H9 (cell line): ENCODE data around the gene TMOD1. TPM values are rescaled to one million over a fixed set of nuclear protein-coding genes. Genes with fewer than 3 reads are reported as not detected.

Experiments
- DNase-seq: peaks from one replicate; pipeline ENCODE4 v3.0.0-alpha.2; 2017
- H2AFZ ChIP-seq: one replicate; pipeline ENCODE4 v1.6.1; 2013; ENCODE audit warnings: mild to moderate bottlenecking, low read length, control low read depth, moderate library complexity
- H2AK5ac ChIP-seq: 2 replicates; pipeline ENCODE4 v1.6.1; 2013; ENCODE audit warnings: low read length, control low read depth, mixed read lengths; ENCODE audit not compliant: insufficient read length
- H2BK120ac ChIP-seq: one replicate; pipeline ENCODE4 v1.6.1; 2013; ENCODE audit warnings: low read depth, mild to moderate bottlenecking, low read length, control low read depth, inconsistent platforms; ENCODE audit not compliant: poor library complexity, severe bottlenecking
- H2BK12ac ChIP-seq: 2 replicates; pipeline ENCODE4 v1.6.1; 2013; ENCODE audit warnings: low read length, control low read depth, mixed read lengths, low read depth; ENCODE audit not compliant: insufficient read length
- H2BK15ac ChIP-seq: 2 replicates; pipeline ENCODE4 v1.6.1; 2013; ENCODE audit warnings: low read depth, low read length, control low read depth
- H2BK20ac ChIP-seq: one replicate; pipeline ENCODE4 v1.6.1; 2013; ENCODE audit warnings: low read depth, mild to moderate bottlenecking, low read length, control low read depth, inconsistent platforms; ENCODE audit not compliant: poor library complexity, severe bottlenecking
- H2BK5ac ChIP-seq: 2 replicates; pipeline ENCODE4 v1.6.1; 2013; ENCODE audit warnings: low read length, control low read depth, mixed read lengths; ENCODE audit not compliant: insufficient read length
- H3K14ac ChIP-seq: 2 replicates; pipeline ENCODE4 v1.6.1; 2013; ENCODE audit warnings: low read length, control low read depth; ENCODE audit not compliant: insufficient read depth
- H3K18ac ChIP-seq: 2 replicates; pipeline ENCODE4 v1.6.1; 2013; ENCODE audit warnings: low read depth, mild to moderate bottlenecking, mixed read lengths, low read length, control low read depth; ENCODE audit not compliant: insufficient read length
- H3K23ac ChIP-seq: 2 replicates; pipeline ENCODE4 v1.6.1; 2013; ENCODE audit warnings: low read length, control low read depth, mixed read lengths, low read depth; ENCODE audit not compliant: insufficient read length
- H3K23me2 ChIP-seq: 2 replicates; pipeline ENCODE4 v1.6.1; 2013; ENCODE audit warnings: low read depth, mild to moderate bottlenecking, mixed read lengths, low read length, control low read depth; ENCODE audit not compliant: insufficient read length, poor library complexity, severe bottlenecking
- H3K27ac ChIP-seq: 2 replicates; pipeline ENCODE4 v1.5.1; 2013; ENCODE audit warnings: low read length, control low read depth, mixed read lengths, low read depth; ENCODE audit not compliant: insufficient read length
- H3K27me3 ChIP-seq: 2 replicates; pipeline ENCODE4 v1.6.1; 2013; ENCODE audit warnings: low read length, control low read depth, inconsistent platforms; ENCODE audit not compliant: insufficient read depth
- H3K4ac ChIP-seq: 2 replicates; pipeline ENCODE4 v1.6.1; 2013; ENCODE audit warnings: low read depth, mild to moderate bottlenecking, control low read depth, inconsistent platforms, low read length, moderate library complexity
- H3K4me1 ChIP-seq: 2 replicates; pipeline ENCODE4 v1.6.1; 2013; ENCODE audit warnings: low read length, control low read depth, inconsistent platforms; ENCODE audit not compliant: insufficient read depth
- H3K4me2 ChIP-seq: 2 replicates; pipeline ENCODE4 v1.6.1; 2013; ENCODE audit warnings: low read length, control low read depth, mixed read lengths; ENCODE audit not compliant: insufficient read length, insufficient read depth
- H3K56ac ChIP-seq: 2 replicates; pipeline ENCODE4 v1.6.1; 2013; ENCODE audit warnings: low read depth, mild to moderate bottlenecking, mixed read lengths, low read length, control low read depth; ENCODE audit not compliant: insufficient read length
- H3K79me1 ChIP-seq: 2 replicates; pipeline ENCODE4 v1.6.1; 2013; ENCODE audit warnings: low read depth, mild to moderate bottlenecking, moderate library complexity, low read length, control low read depth, inconsistent platforms; ENCODE audit not compliant: insufficient read depth, poor library complexity, severe bottlenecking
- H3K79me2 ChIP-seq: 2 replicates; pipeline ENCODE4 v1.6.1; 2013; ENCODE audit warnings: low read length, control low read depth, inconsistent platforms; ENCODE audit not compliant: insufficient read depth
- H3K9ac ChIP-seq: 2 replicates; pipeline ENCODE4 v1.6.1; 2013; ENCODE audit warnings: low read length, control low read depth, mixed read lengths; ENCODE audit not compliant: insufficient read length; ENCODE audit errors: extremely low read depth
- H3K9me3 ChIP-seq: one replicate; pipeline ENCODE4 v1.6.1; 2013; ENCODE audit warnings: low read depth, low read length, inconsistent platforms; ENCODE audit not compliant: control insufficient read depth
- H3T11ph ChIP-seq: one replicate; pipeline ENCODE4 v1.6.1; 2013; ENCODE audit warnings: mild to moderate bottlenecking, low read length, control low read depth, inconsistent platforms
- H4K20me1 ChIP-seq: one replicate; pipeline ENCODE4 v1.6.1; 2013; ENCODE audit not compliant: control insufficient read depth, insufficient read length, insufficient read depth
- H4K5ac ChIP-seq: 2 replicates; pipeline ENCODE4 v1.6.1; 2013; ENCODE audit warnings: low read depth, mild to moderate bottlenecking, mixed read lengths, low read length, control low read depth; ENCODE audit not compliant: insufficient read length
- H4K8ac ChIP-seq: replicated peaks from 2 replicates; pipeline ENCODE4 v1.6.1; 2013; ENCODE audit warnings: low read length, control low read depth, mixed read lengths, low read depth; ENCODE audit not compliant: insufficient read length
- H4K91ac ChIP-seq: 2 replicates; pipeline ENCODE4 v1.6.1; 2013; ENCODE audit warnings: low read depth, mild to moderate bottlenecking, moderate library complexity, mixed read lengths, low read length, control low read depth; ENCODE audit not compliant: insufficient read length
- H3K27ac Mint-ChIP-seq, 3 experiments: 2 replicates in 2 of 3; 3 replicates in 1 of 3; pipeline ENCODE4 v1.8.0; 2020 to 2021; ENCODE audit warnings: mixed read lengths in 3 of 3, mild to moderate bottlenecking in 1 of 3, moderate library complexity in 1 of 3
- H3K27me3 Mint-ChIP-seq: 2 replicates; pipeline ENCODE4 v1.8.0; 2021; ENCODE audit warnings: low read depth, mild to moderate bottlenecking, moderate library complexity, mixed read lengths
- H3K36me3 Mint-ChIP-seq, 3 experiments: 2 replicates in 2 of 3; 3 replicates in 1 of 3; pipeline ENCODE4 v1.8.0; 2020 to 2021; ENCODE audit warnings: low read depth in 3 of 3, mixed read lengths in 3 of 3; ENCODE audit not compliant: insufficient read depth in 1 of 3
- H3K4me1 Mint-ChIP-seq, 2 experiments: 2 replicates each; pipeline ENCODE4 v1.8.0; 2020; ENCODE audit warnings: mixed read lengths in 2 of 2
- H3K4me3 Mint-ChIP-seq, 2 experiments: 2 replicates in 1 of 2; 3 replicates in 1 of 2; pipeline ENCODE4 v1.8.0; 2020 to 2021; ENCODE audit warnings: mild to moderate bottlenecking in 2 of 2, mixed read lengths in 2 of 2, moderate library complexity in 1 of 2
- H3K9me3 Mint-ChIP-seq, 2 experiments: 2 replicates in 1 of 2; 3 replicates in 1 of 2; pipeline ENCODE4 v1.8.0; 2020; ENCODE audit warnings: mild to moderate bottlenecking in 2 of 2, mixed read lengths in 2 of 2, moderate library complexity in 1 of 2
- WGBS: extraction: QIAGEN DNeasy Blood & Tissue Kit; methylation state at CpG from one replicate; pipeline ENCODE4 v1.1.7; 2013; ENCODE audit warnings: missing lambda C conversion rate, low lambda C conversion rate, mixed read lengths; ENCODE audit not compliant: insufficient read length; ENCODE audit errors: extremely low coverage; 5-methylcytosine and 5-hydroxymethylcytosine counted together
- total RNA-seq: library from RNA; stranded (reverse); gene quantifications from 2 replicates; pipeline ENCODE4 v1.2.1, GENCODE V29; 2021
- TF ChIP-seq, protein P1 (sequence below): fragments of 200-600 bp; sonication (generic); conservative IDR thresholded peaks from 3 replicates; pipeline ENCODE4 v1.8.0; 2021; ENCODE audit warnings: antibody characterized with exemption, mild to moderate bottlenecking

The TMOD1 gene
- total RNA-seq, 1 experiment from 2014 or later: 0.98 TPM

DNA sequence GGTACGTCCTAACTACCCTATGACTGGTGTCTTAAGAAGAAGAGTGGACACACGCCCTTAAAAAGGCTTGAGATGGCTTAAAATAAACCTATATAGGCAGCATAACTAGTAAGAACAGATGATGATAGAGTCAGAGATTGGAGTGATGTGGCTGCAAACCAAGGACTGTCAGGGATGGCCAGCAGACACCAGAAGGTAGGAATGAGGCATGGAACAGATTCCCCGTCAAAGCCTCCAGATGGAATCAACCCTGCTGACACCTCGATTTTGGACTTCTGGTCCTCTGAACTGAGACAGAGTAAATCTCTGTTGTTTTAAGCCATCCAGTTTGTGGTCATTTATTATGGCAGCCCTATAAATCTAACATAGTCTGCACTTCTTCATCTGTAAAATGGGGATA is 7.4 kb downstream of the TMOD1 start:
- no peaks in the 10 kb centered on the region for H3K9me3 ChIP-seq
- no peak overlapping the region for H2BK12ac ChIP-seq
- no peaks in the 10 kb centered on the region for H3K9me3 Mint-ChIP-seq
- peaks cover 2% of the 10 kb centered on the region; the same call in 1 of the 2 replicates for H3K27me3 Mint-ChIP-seq
- WGBS: no CpG with 5 or more reads among the region's 4 CpGs
- no peak overlapping the region for H2AK5ac ChIP-seq
- no peak overlapping the region for H3K56ac ChIP-seq
- H2BK20ac ChIP-seq: no peak overlapping the region
- no peaks in the 10 kb centered on the region for H3K4me1 ChIP-seq
- no peak overlapping the region for H3K4ac ChIP-seq
- no peak overlapping the region for H4K5ac ChIP-seq
- no peak overlapping the region for H4K8ac ChIP-seq
- no peaks in the 10 kb centered on the region for H3K23me2 ChIP-seq
- H3K4me1 Mint-ChIP-seq: no peaks in the 10 kb centered on the region; a peak in 1 of 4 replicates
- H4K20me1 ChIP-seq: no peaks in the 10 kb centered on the region
- TF ChIP-seq, protein P1, sequence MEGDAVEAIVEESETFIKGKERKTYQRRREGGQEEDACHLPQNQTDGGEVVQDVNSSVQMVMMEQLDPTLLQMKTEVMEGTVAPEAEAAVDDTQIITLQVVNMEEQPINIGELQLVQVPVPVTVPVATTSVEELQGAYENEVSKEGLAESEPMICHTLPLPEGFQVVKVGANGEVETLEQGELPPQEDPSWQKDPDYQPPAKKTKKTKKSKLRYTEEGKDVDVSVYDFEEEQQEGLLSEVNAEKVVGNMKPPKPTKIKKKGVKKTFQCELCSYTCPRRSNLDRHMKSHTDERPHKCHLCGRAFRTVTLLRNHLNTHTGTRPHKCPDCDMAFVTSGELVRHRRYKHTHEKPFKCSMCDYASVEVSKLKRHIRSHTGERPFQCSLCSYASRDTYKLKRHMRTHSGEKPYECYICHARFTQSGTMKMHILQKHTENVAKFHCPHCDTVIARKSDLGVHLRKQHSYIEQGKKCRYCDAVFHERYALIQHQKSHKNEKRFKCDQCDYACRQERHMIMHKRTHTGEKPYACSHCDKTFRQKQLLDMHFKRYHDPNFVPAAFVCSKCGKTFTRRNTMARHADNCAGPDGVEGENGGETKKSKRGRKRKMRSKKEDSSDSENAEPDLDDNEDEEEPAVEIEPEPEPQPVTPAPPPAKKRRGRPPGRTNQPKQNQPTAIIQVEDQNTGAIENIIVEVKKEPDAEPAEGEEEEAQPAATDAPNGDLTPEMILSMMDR: no peak
- no peaks in the 10 kb centered on the region for H3K79me2 ChIP-seq
- DNase-seq: no peak
- H3K27ac ChIP-seq: no peak overlapping the region
- H2AFZ ChIP-seq: no peak overlapping the region
- peaks cover 11% of the 10 kb centered on the region; the same call in 1 of the 2 replicates for H3K27me3 ChIP-seq
- H3K27ac Mint-ChIP-seq: no peak overlapping the region
- H3K9ac ChIP-seq: no peak overlapping the region
- no peak overlapping the region for H2BK120ac ChIP-seq
- no peak overlapping the region for H2BK5ac ChIP-seq
- no peak overlapping the region for H3K18ac ChIP-seq
- no peaks in the 10 kb centered on the region for H3K36me3 Mint-ChIP-seq
- H4K91ac ChIP-seq: no peak overlapping the region
- no peak overlapping the region for H3K23ac ChIP-seq
- no peak overlapping the region for H3T11ph ChIP-seq
- no peak overlapping the region for H3K4me3 Mint-ChIP-seq
- H2BK15ac ChIP-seq: no peak overlapping the region
- H3K14ac ChIP-seq: no peak overlapping the region
- no peaks in the 10 kb centered on the region for H3K79me1 ChIP-seq
- no peak overlapping the region for H3K4me2 ChIP-seq
